Erythroblast (primary cell): Measurements from ENCODE around the gene MYL4.
"Not testable (repeated sequence)": the region's sequence is repeated elsewhere in the genome, so short reads cannot be mapped to it uniquely, and the experiment has no call there.

Experiments
- GATA1 ChIP-seq: IDR thresholded peaks from 2 replicates; pipeline ENCODE4 v1.6.1; 2011; ENCODE audit warnings: low read depth, mild to moderate bottlenecking, control low read depth, low read length, moderate library complexity
- POLR2A ChIP-seq: IDR thresholded peaks from 2 replicates; pipeline ENCODE4 v1.6.1; 2011; ENCODE audit warnings: mild to moderate bottlenecking, low read length

GRCh38 chr17:47166854-47167253, 42.3 kb upstream of the MYL4 start:
- TF ChIP-seq POLR2A, GATA1: not testable (repeated sequence)
